Spleen (tissue), 11 donors: Measurements from ENCODE around the gene ZNF175. TPM values are rescaled to one million over a fixed set of nuclear protein-coding genes. Genes with fewer than 3 reads are reported as not detected.

Experiments
- DNase-seq: peaks from one replicate; pipeline ENCODE4 v3.0.0-alpha.2; 2020
- H3K27ac ChIP-seq, 8 donors: fragments of 200-600 bp; sonication (generic) in 7 of 8; 1 replicate in 4 of 8; 2 replicates in 4 of 8; pipeline versions ENCODE4 v1.5.0 to v1.8.0; 2016 to 2021; ENCODE audit warnings: inconsistent platforms in 4 of 8, mild to moderate bottlenecking in 4 of 8, moderate library complexity in 1 of 8
- H3K27me3 ChIP-seq, 7 donors: fragments of 200-600 bp; sonication (generic) in 6 of 7; replicated peaks in 1 of 7; 1 replicate in 4 of 7; 2 replicates in 3 of 7; pipeline versions ENCODE4 v1.5.0 to v1.8.0; 2016 to 2021; ENCODE audit warnings: inconsistent platforms in 3 of 7, mild to moderate bottlenecking in 1 of 7
- H3K36me3 ChIP-seq, 6 donors: fragments of 200-600 bp; sonication (generic) in 5 of 6; 1 replicate in 4 of 6; 2 replicates in 2 of 6; pipeline versions ENCODE4 v1.5.0 to v1.8.0; 2016 to 2021; ENCODE audit warnings: inconsistent platforms in 2 of 6
- H3K4me1 ChIP-seq, 6 donors: fragments of 200-600 bp; sonication (generic) in 5 of 6; 1 replicate in 3 of 6; 2 replicates in 3 of 6; pipeline versions ENCODE4 v1.5.0 to v1.8.0; 2016 to 2021; ENCODE audit warnings: inconsistent platforms in 3 of 6
- H3K4me3 ChIP-seq, 8 donors: fragments of 200-600 bp; sonication (generic) in 7 of 8; 1 replicate in 4 of 8; 2 replicates in 4 of 8; pipeline versions ENCODE4 v1.5.0 to v1.8.0; 2016 to 2021; ENCODE audit warnings: inconsistent platforms in 4 of 8, mild to moderate bottlenecking in 4 of 8, moderate library complexity in 2 of 8
- H3K9me3 ChIP-seq, 8 donors: fragments of 200-600 bp; sonication (generic) in 7 of 8; 1 replicate in 4 of 8; 2 replicates in 4 of 8; pipeline versions ENCODE4 v1.5.0 to v1.8.0; 2016 to 2021; ENCODE audit warnings: inconsistent platforms in 4 of 8
- POLR2A ChIP-seq, 3 donors: fragments of 450-650 bp; IDR thresholded peaks; one replicate each; pipeline ENCODE4 v1.5.1; 2017; ENCODE audit warnings: antibody characterized with exemption in 3 of 3, mild to moderate bottlenecking in 1 of 3
- POLR2AphosphoS5 ChIP-seq, 3 donors: sonication (generic); formaldehyde crosslinking; IDR thresholded peaks; one replicate each; pipeline ENCODE4 v1.5.1; 2017; ENCODE audit warnings: antibody characterized with exemption in 3 of 3
- WGBS, 5 donors: extraction: QIAGEN DNeasy Blood & Tissue Kit in 3 of 5; methylation state at CpG; one replicate each; pipeline versions ENCODE4 v1.1.5 to v1.1.7; 2013 to 2018; 5-methylcytosine and 5-hydroxymethylcytosine counted together
- intact Hi-C: fragments of 100-400 bp; cut with DNase I; formaldehyde crosslinking; loops from one replicate; pipeline ENCODE4 v1.15.0; 2023; ENCODE audit warnings: low total_unique reads
- polyA plus RNA-seq, 3 donors: library from polyadenylated mRNA; stranded (reverse); fragments of 200-250 nt; gene quantifications; one replicate each; pipeline ENCODE4 v1.2.1, GENCODE V29; 2013
- total RNA-seq, 7 donors: library from RNA; depleted of rRNA in 3 of 7; stranded (reverse); fragments of >200 nt in 3 of 7; fragmentation: NEBNext Ultra II Directional in 4 of 7; extraction: Animal tissue kit (Norgen Biotek cat#: 25700) in 4 of 7; gene quantifications; one replicate each; pipeline versions ENCODE4 v1.1.0 to v1.2.1, GENCODE V29; 2016 to 2021
- TF ChIP-seq, protein P1 (sequence below), 11 experiments: fragments of 200-600 bp in 7 of 11; fragments of 450-650 bp in 4 of 11; sonication (generic) in 4 of 11; IDR thresholded peaks in 8 of 11; conservative IDR thresholded peaks in 3 of 11; 1 replicate in 7 of 11; 2 replicates in 4 of 11; pipeline versions ENCODE4 v1.4.0 to v1.8.0; 2016 to 2021; ENCODE audit warnings: antibody characterized with exemption in 11 of 11, inconsistent platforms in 4 of 11, mild to moderate bottlenecking in 1 of 11
- donor health status: healthy with polysubstance abuse.
- donor health status: DM: no; HTN: no; CAD: no; lungs with moderate emphysema.
- donor health status: DM: no; HTN: no; CAD: no.
- donor health status: Bipolar disorder and iron deficiency.
- donor health status: healthy.
- donor health status: DM: no; HTN: no; CAD: no.
- donor health status: DM: yes; HTN: yes; CAD: no.

ZNF175 gene
- total and polyA plus RNA-seq, 10 donors: 1.8 to 24.4 (median 12.3) TPM

DNA sequence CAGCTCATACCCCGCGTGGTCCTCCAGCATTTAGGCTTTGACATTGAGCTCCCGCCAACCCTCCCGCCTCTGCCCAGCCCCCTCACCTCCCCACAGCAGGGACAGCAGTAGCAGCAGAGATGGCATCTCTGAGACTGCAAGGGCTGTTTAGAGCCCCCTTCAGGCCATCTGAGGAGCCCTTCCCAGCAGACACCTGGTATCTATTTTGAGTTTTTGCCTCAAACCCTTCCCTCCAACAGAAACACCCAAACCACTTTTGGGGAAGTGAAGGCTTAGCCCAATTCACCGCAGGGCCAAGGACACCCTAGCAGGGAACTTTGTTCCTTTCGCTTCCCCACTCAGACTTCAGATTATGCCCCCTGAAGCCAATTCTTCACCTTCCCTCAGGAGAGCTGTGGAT is 6.3 kb upstream of the ZNF175 start:
- H3K27me3 ChIP-seq: peaks cover 0 to 42% (median 0%) of the 10 kb centered on the region in 7 donors

DNA sequence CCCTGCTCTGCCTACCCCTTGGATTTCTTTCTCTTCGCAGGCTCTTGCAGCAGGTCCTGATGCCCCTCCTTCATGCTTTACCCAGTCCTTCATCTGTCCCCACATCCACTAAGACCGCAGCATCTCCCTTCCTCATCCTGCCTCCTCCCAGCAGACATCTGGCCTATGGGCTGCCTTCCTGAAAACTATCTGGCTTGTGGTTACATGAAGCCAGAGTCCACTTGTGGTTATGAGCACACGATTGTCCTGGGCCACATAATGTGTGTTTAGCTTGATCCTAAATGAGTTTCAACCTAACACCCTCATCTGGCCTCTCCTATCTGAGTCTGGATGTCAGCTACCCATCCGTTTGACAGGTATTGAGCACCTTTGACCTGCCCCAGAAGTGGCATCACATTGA is 5.5 kb upstream of the ZNF175 start:
- Histone ChIP-seq H3K36me3 (no peaks in the 10 kb centered on the region), H3K4me3 (no peak overlapping the region), H3K4me1 (peaks cover 0 to 18% (median 12%) of the 10 kb centered on the region in 6 donors), H3K27me3 (peaks cover 0 to 34% (median 0%) of the 10 kb centered on the region in 7 donors), H3K27ac (no peak overlapping the region), H3K9me3 (no peaks in the 10 kb centered on the region)
- no peak for DNase-seq
- WGBS, 5 donors: 40 to 49% (median 45%) methylated on average over 4 of the region's 4 CpGs
- TF ChIP-seq POLR2A (IDR thresholded peaks at IDR 0.05) (no peak), POLR2AphosphoS5 (IDR thresholded peaks at IDR 0.05) (no peak)
- TF ChIP-seq, protein P1, sequence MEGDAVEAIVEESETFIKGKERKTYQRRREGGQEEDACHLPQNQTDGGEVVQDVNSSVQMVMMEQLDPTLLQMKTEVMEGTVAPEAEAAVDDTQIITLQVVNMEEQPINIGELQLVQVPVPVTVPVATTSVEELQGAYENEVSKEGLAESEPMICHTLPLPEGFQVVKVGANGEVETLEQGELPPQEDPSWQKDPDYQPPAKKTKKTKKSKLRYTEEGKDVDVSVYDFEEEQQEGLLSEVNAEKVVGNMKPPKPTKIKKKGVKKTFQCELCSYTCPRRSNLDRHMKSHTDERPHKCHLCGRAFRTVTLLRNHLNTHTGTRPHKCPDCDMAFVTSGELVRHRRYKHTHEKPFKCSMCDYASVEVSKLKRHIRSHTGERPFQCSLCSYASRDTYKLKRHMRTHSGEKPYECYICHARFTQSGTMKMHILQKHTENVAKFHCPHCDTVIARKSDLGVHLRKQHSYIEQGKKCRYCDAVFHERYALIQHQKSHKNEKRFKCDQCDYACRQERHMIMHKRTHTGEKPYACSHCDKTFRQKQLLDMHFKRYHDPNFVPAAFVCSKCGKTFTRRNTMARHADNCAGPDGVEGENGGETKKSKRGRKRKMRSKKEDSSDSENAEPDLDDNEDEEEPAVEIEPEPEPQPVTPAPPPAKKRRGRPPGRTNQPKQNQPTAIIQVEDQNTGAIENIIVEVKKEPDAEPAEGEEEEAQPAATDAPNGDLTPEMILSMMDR (IDR thresholded peaks at IDR 0.05 in 8 of 11, conservative IDR thresholded peaks at IDR 0.05 in 3 of 11): no peak
- intact Hi-C loops: no loop called here

More for the DNA sequence above, 6.3 kb upstream of the ZNF175 start:
- Histone ChIP-seq H3K36me3 (no peaks in the 10 kb centered on the region), H3K4me1 (peaks cover 0 to 15% (median 10%) of the 10 kb centered on the region in 6 donors), H3K4me3 (no peak overlapping the region), H3K9me3 (no peaks in the 10 kb centered on the region), H3K27ac (no peak overlapping the region)
- TF ChIP-seq POLR2AphosphoS5 (IDR thresholded peaks at IDR 0.05) (no peak), POLR2A (IDR thresholded peaks at IDR 0.05) (no peak)
- TF ChIP-seq, protein P1 (IDR thresholded peaks at IDR 0.05 in 8 of 11, conservative IDR thresholded peaks at IDR 0.05 in 3 of 11): no peak
- WGBS, 5 donors: 17 to 36% (median 29%) methylated on average over 6 of the region's 6 CpGs
- intact Hi-C loops: no loop called here
- DNase-seq: no peak

DNA sequence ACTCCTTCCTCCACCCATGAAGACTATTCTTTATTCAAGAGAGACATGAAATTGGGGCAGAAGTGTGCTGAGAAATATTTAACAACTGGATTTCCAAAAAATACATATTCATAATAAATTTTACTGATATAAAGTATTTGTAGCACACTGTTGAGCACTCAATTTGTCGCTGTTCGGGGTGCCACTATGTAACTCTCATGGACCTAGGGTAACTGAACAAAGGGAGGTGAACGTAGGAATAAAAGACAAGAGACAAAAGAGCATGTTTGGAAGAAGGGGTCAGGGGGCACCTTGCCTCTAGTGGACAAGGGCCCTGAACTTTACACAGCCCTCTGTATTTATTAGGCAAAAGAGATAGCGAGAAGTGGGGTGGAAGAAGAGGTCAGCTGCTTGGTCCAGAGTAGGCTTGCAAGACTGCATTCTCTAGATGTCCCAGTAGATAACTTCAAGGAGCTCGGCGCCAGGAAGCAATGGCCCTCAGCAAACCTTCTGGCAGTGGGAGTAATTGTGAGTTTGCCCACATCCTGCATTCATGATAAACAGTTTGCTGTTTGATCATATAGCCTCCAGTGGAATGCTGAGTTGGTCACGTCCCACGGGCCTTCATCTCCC is 4.5 kb upstream of the ZNF175 start:
- peaks cover 0 to 29% (median 14%) of the 10 kb centered on the region in 6 donors for H3K4me1 ChIP-seq
- intact Hi-C loops: no loop called here
- no peak overlapping the region for H3K27ac ChIP-seq
- H3K4me3 ChIP-seq: no peak overlapping the region
- no peaks in the 10 kb centered on the region for H3K9me3 ChIP-seq
- no peaks in the 10 kb centered on the region for H3K36me3 ChIP-seq
- peaks cover 0 to 29% (median 0%) of the 10 kb centered on the region in 7 donors for H3K27me3 ChIP-seq
- DNase-seq: no peak
- TF ChIP-seq, protein P1 (IDR thresholded peaks at IDR 0.05 in 8 of 11, conservative IDR thresholded peaks at IDR 0.05 in 3 of 11): no peak
- TF ChIP-seq POLR2AphosphoS5 (IDR thresholded peaks at IDR 0.05) (no peak), POLR2A (IDR thresholded peaks at IDR 0.05) (no peak)
- WGBS, 5 donors: 66 to 73% (median 70%) methylated on average over 8 of the region's 8 CpGs

DNA sequence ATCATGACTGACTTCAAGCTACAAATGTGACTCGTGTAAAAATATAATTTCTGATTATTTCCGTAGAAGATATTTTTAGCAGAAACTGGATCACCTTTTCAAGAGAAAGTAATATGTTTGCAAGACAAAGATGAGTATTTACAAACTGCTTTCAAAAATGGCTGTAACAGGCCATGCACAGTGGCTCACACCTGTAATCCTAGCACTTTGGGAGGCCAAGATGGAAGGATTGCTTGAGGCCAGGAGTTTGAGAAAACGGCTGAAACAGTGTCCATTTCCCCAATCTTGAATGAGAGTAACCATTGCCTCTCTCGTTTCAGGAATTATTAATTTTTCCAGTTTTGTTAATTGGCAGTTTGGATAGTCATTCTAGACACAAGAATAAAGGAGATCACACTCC is 3.5 kb upstream of the ZNF175 start:
- WGBS, 5 donors: 76 to 82% (median 81%) methylated on average over 4 of the region's 4 CpGs
- no peaks in the 10 kb centered on the region for H3K9me3 ChIP-seq
- no peaks in the 10 kb centered on the region for H3K36me3 ChIP-seq
- no peak overlapping the region for H3K27ac ChIP-seq
- intact Hi-C loops: no loop called here
- TF ChIP-seq, protein P1 (IDR thresholded peaks at IDR 0.05 in 8 of 11, conservative IDR thresholded peaks at IDR 0.05 in 3 of 11): no peak
- TF ChIP-seq POLR2A (IDR thresholded peaks at IDR 0.05) (no peak), POLR2AphosphoS5 (IDR thresholded peaks at IDR 0.05) (no peak)
- peaks cover 7 to 38% (median 24%) of the 10 kb centered on the region in 6 donors for H3K4me1 ChIP-seq
- no peak overlapping the region for H3K4me3 ChIP-seq
- peaks cover 0 to 28% (median 0%) of the 10 kb centered on the region in 7 donors for H3K27me3 ChIP-seq
- DNase-seq: no peak
